CD14-positive monocyte (primary cell): Measurements from ENCODE around the gene ADSL. TPM values are rescaled to one million over a fixed set of nuclear protein-coding genes. Genes with fewer than 3 reads are reported as not detected.

Experiments used
- DNase-seq, 3 donors: peaks; one replicate each; pipeline ENCODE4 v3.0.0-alpha.2; 2011 to 2022
- H2AFZ ChIP-seq: 2 replicates; pipeline ENCODE4 v1.6.0; 2012; ENCODE audit warnings: mild to moderate bottlenecking, low read depth, low read length, inconsistent platforms; ENCODE audit not compliant: insufficient read depth, poor library complexity, severe bottlenecking
- H3K27ac ChIP-seq, 2 donors: 1 replicate in 1 of 2; 2 replicates in 1 of 2; pipeline ENCODE4 v1.5.1; 2012 to 2013; ENCODE audit warnings: low read length in 2 of 2, control low read depth in 1 of 2, inconsistent platforms in 1 of 2, low read depth in 1 of 2, mild to moderate bottlenecking in 1 of 2
- H3K27me3 ChIP-seq, 2 donors: one replicate each; pipeline versions ENCODE4 v1.6.0 to v1.6.1; 2011 to 2013; ENCODE audit warnings: low read length in 2 of 2; ENCODE audit not compliant: control insufficient read depth in 2 of 2, insufficient read depth in 2 of 2
- H3K36me3 ChIP-seq, 2 donors: replicated peaks in 1 of 2; 1 replicate in 1 of 2; 2 replicates in 1 of 2; pipeline versions ENCODE4 v1.5.1 to v1.6.1; 2012 to 2013; ENCODE audit warnings: low read length in 2 of 2, control low read depth in 1 of 2, inconsistent platforms in 1 of 2, mild to moderate bottlenecking in 1 of 2; ENCODE audit not compliant: insufficient read depth in 2 of 2, control insufficient read depth in 1 of 2
- H3K4me1 ChIP-seq, 2 donors: 1 replicate in 1 of 2; 2 replicates in 1 of 2; pipeline versions ENCODE4 v1.5.1 to v1.6.1; 2012 to 2013; ENCODE audit warnings: low read length in 2 of 2, control low read depth in 1 of 2, inconsistent platforms in 1 of 2, mild to moderate bottlenecking in 1 of 2, moderate library complexity in 1 of 2; ENCODE audit not compliant: insufficient read depth in 2 of 2, control insufficient read depth in 1 of 2
- H3K4me2 ChIP-seq: replicated peaks from 2 replicates; pipeline ENCODE3; 2012; ENCODE audit warnings: low read length, moderate library complexity, mild to moderate bottlenecking; ENCODE audit not compliant: poor library complexity, severe bottlenecking; ENCODE audit errors: extremely low read depth
- H3K4me3 ChIP-seq, 3 experiments: fragments of 200-600 bp in 1 of 3; sonication (generic) in 1 of 3; replicated peaks in 1 of 3; 1 replicate in 2 of 3; 2 replicates in 1 of 3; pipeline ENCODE4 v1.5.1; 2011 to 2013; ENCODE audit warnings: low read length in 3 of 3, mild to moderate bottlenecking in 3 of 3, control low read depth in 2 of 3, low read depth in 2 of 3, inconsistent platforms in 1 of 3, moderate library complexity in 1 of 3
- H3K79me2 ChIP-seq: 2 replicates; pipeline ENCODE4 v1.6.0; 2012; ENCODE audit warnings: mild to moderate bottlenecking, control low read depth, inconsistent platforms, low read length, moderate library complexity; ENCODE audit not compliant: insufficient read depth
- H3K9ac ChIP-seq: 2 replicates; pipeline ENCODE4 v1.6.0; 2017; ENCODE audit warnings: low read length, mild to moderate bottlenecking; ENCODE audit not compliant: insufficient read depth, poor library complexity, severe bottlenecking
- H3K9me3 ChIP-seq, 2 donors: replicated peaks in 1 of 2; 1 replicate in 1 of 2; 2 replicates in 1 of 2; pipeline versions ENCODE4 v1.5.1 to v1.6.1; 2012 to 2013; ENCODE audit warnings: low read length in 2 of 2, control low read depth in 1 of 2; ENCODE audit not compliant: control insufficient read depth in 1 of 2, insufficient read depth in 1 of 2
- H4K20me1 ChIP-seq: 2 replicates; pipeline ENCODE4 v1.6.0; 2012; ENCODE audit warnings: mild to moderate bottlenecking, low read length, control low read depth, moderate library complexity; ENCODE audit not compliant: insufficient read depth
- H3K27ac Mint-ChIP-seq, 7 donors: one replicate each; pipeline ENCODE4 v1.8.0; 2020; ENCODE audit warnings: mild to moderate bottlenecking in 7 of 7, mixed read lengths in 7 of 7, moderate library complexity in 6 of 7, inconsistent platforms in 2 of 7
- H3K27me3 Mint-ChIP-seq, 3 donors: one replicate each; pipeline ENCODE4 v1.8.0; 2021 to 2022; ENCODE audit warnings: low read depth in 3 of 3, mild to moderate bottlenecking in 3 of 3, mixed read lengths in 3 of 3, moderate library complexity in 3 of 3, inconsistent platforms in 1 of 3
- H3K36me3 Mint-ChIP-seq, 2 donors: one replicate each; pipeline ENCODE4 v1.8.0; 2020; ENCODE audit warnings: mixed read lengths in 2 of 2, inconsistent platforms in 1 of 2, mild to moderate bottlenecking in 1 of 2
- H3K4me1 Mint-ChIP-seq: one replicate; pipeline ENCODE4 v1.8.0; 2020; ENCODE audit warnings: mild to moderate bottlenecking, mixed read lengths
- H3K4me3 Mint-ChIP-seq, 2 donors: one replicate each; pipeline ENCODE4 v1.8.0; 2020; ENCODE audit warnings: mild to moderate bottlenecking in 2 of 2, mixed read lengths in 2 of 2, moderate library complexity in 1 of 2
- H3K9me3 Mint-ChIP-seq, 7 donors: one replicate each; pipeline ENCODE4 v1.8.0; 2020 to 2022; ENCODE audit warnings: mixed read lengths in 7 of 7, mild to moderate bottlenecking in 6 of 7, moderate library complexity in 6 of 7, inconsistent platforms in 2 of 7
- CTCF ChIP-seq: fragments of 200-600 bp; IDR thresholded peaks from one replicate; pipeline ENCODE4 v1.8.0; 2022; ENCODE audit warnings: antibody characterized with exemption, mild to moderate bottlenecking
- WGBS: methylation state at CpG from one replicate; pipeline ENCODE4 v1.1.5; 2013; ENCODE audit warnings: missing lambda C conversion rate; ENCODE audit not compliant: insufficient coverage; 5-methylcytosine and 5-hydroxymethylcytosine counted together
- intact Hi-C, 2 donors: fragments of 100-400 bp; cut with micrococcal nuclease; formaldehyde crosslinking; loops; one replicate each; pipeline versions ENCODE4 v1.15.0 to v1.15.1; 2023
- polyA plus RNA-seq, 3 donors: library from polyadenylated mRNA; depleted of rRNA in 1 of 3; unstranded in 2 of 3; stranded (reverse) in 1 of 3; fragments of 300-500 nt in 2 of 3; fragments of >200 nt in 1 of 3; fragmentation: Illumina TruSeq in 2 of 3; gene quantifications; 1 replicate in 2 of 3; 2 replicates in 1 of 3; pipeline ENCODE4 v1.2.3, GENCODE V29; 2012 to 2021

The ADSL gene
- polyA plus RNA-seq, 3 donors = 56.7 to 82.3 (median 65.1) TPM

GRCh38 chr22:40411506-40411861 lies 65.2 kb downstream of the ADSL start:
- peak overlapping the region; percentile 40 to 75 (median 63) for H3K27ac Mint-ChIP-seq
- H3K4me3 Mint-ChIP-seq = no peak overlapping the region
- peaks cover 67 to 90% of the 10 kb centered on the region in 2 donors for H3K36me3 Mint-ChIP-seq
- Histone ChIP-seq H3K9ac (no peak overlapping the region), H3K4me1 (peaks cover 44 to 51% of the 10 kb centered on the region in 2 donors), H3K27ac (peak overlapping the region; percentile 43 to 77), H4K20me1 (peaks cover 100% of the 10 kb centered on the region), H3K9me3 (no peaks in the 10 kb centered on the region), H3K36me3 (peaks cover 74 to 83% of the 10 kb centered on the region in 2 donors), H2AFZ (no peak overlapping the region), H3K79me2 (peaks cover 62% of the 10 kb centered on the region), H3K4me3 (no peak overlapping the region), H3K27me3 (no peaks in the 10 kb centered on the region), H3K4me2 (no peak overlapping the region)
- WGBS = 100% methylated on average over 5 of the region's 7 CpGs
- H3K4me1 Mint-ChIP-seq = peaks cover 44% of the 10 kb centered on the region
- intact Hi-C loops = no loop called here
- TF ChIP-seq CTCF = no peak
- peaks cover 0 to 2% (median 0%) of the 10 kb centered on the region in 7 donors for H3K9me3 Mint-ChIP-seq
- DNase-seq = no peak
- no peaks in the 10 kb centered on the region for H3K27me3 Mint-ChIP-seq

GRCh38 chr22:40412441-40412840 lies 66.1 kb downstream of the ADSL start:
- no peak overlapping the region for H3K9ac ChIP-seq
- intact Hi-C loops = no loop called here
- peaks cover 48% of the 10 kb centered on the region for H3K4me1 Mint-ChIP-seq
- no peaks in the 10 kb centered on the region for H3K27me3 ChIP-seq
- peaks cover 66 to 90% of the 10 kb centered on the region in 2 donors for H3K36me3 Mint-ChIP-seq
- peak overlapping the region; percentile 79 to 93 (median 89) for H3K27ac Mint-ChIP-seq
- no peak overlapping the region for H2AFZ ChIP-seq
- no CpG with 5 or more reads among the region's 2 CpGs for WGBS
- H3K4me1 ChIP-seq = peaks cover 49 to 60% of the 10 kb centered on the region in 2 donors
- peak overlapping the region; percentile 27 for H3K4me2 ChIP-seq
- H3K4me3 Mint-ChIP-seq = peak overlapping the region; percentile 47 to 60
- peaks cover 71% of the 10 kb centered on the region for H3K79me2 ChIP-seq
- DNase-seq = peak; percentile 50 to 78 (median 67)
- TF ChIP-seq CTCF = no peak
- H3K36me3 ChIP-seq = peaks cover 74 to 83% of the 10 kb centered on the region in 2 donors
- no peaks in the 10 kb centered on the region for H3K9me3 ChIP-seq
- H4K20me1 ChIP-seq = peaks cover 100% of the 10 kb centered on the region
- no peaks in the 10 kb centered on the region for H3K27me3 Mint-ChIP-seq
- H3K9me3 Mint-ChIP-seq = peaks cover 0 to 2% (median 0%) of the 10 kb centered on the region in 7 donors
- H3K27ac ChIP-seq = peak overlapping the region; percentile 50 to 77
- H3K4me3 ChIP-seq = no peak overlapping the region
